ENCODE measurements around the gene REEP5.
"Not testable (repeated sequence)": the region's sequence is repeated elsewhere in the genome, so short reads cannot be mapped to it uniquely, and the experiment has no call there.

REEP5 gene

GRCh38 chr5:112860929-112861637 lies 60.9 kb downstream of the REEP5 start, which contains the start of gene SRP19:
SRP19 (plus strand) TSS chr5:112861287; CDS start chr5:112861377, 90 bp downstream.
- peak; percentile 96 for DNase-seq (ENCODE audit: low spot score)
- Histone ChIP-seq H3K27ac (peak within 1 kb of the TSS; percentile 74 to 78), H3K4me3 (peak within 1 kb of the TSS; percentile 82)
- no peak for TF ChIP-seq CTCF (IDR thresholded peaks at IDR 0.05)

GRCh38 chr5:112860571-112860928 lies 61.5 kb downstream of the REEP5 start:
- Histone ChIP-seq H3K27ac (peak overlapping the region; percentile 74 to 78), H3K4me3 (peak overlapping the region; percentile 82)
- DNase-seq (ENCODE audit: low spot score) = not testable (repeated sequence)

- Histone ChIP-seq H3K27ac (no peak overlapping the region), H3K4me3 (no peak overlapping the region)
- no peak for TF ChIP-seq CTCF (IDR thresholded peaks at IDR 0.05)
- no peak for DNase-seq (ENCODE audit: low spot score)
Observed at GRCh38 chr5:112857866-112858265, 64.2 kb downstream of the REEP5 start.

- no peak for DNase-seq (ENCODE audit: low spot score)
- no peak for TF ChIP-seq CTCF (IDR thresholded peaks at IDR 0.05)
- Histone ChIP-seq H3K4me3 (no peak overlapping the region), H3K27ac (no peak overlapping the region)
Observed at GRCh38 chr5:112854651-112855050, 67.4 kb downstream of the REEP5 start.

- H3K4me3 ChIP-seq = no peak overlapping the region
- no peak overlapping the region for H3K27ac ChIP-seq
- no peak for DNase-seq (ENCODE audit: low spot score)
- no peak for TF ChIP-seq CTCF (IDR thresholded peaks at IDR 0.05)
Observed at GRCh38 chr5:112849912-112850311, 72.1 kb downstream of the REEP5 start.

- Histone ChIP-seq H3K4me3 (peak overlapping the region; percentile 49), H3K27ac (no peak overlapping the region)
- no peak for DNase-seq (ENCODE audit: low spot score)
- TF ChIP-seq CTCF (IDR thresholded peaks at IDR 0.05) = peak; percentile 24
Observed at GRCh38 chr5:112848116-112848811, 73.8 kb downstream of the REEP5 start.

- no peak overlapping the region for H3K4me3 ChIP-seq
- DNase-seq (ENCODE audit: low spot score) = no peak
Observed at GRCh38 chr5:112847306-112847705, 74.7 kb downstream of the REEP5 start.

More at GRCh38 chr5:112847306-112847705, 74.7 kb downstream of the REEP5 start:
- no peak overlapping the region for H3K27ac ChIP-seq
- no peak for TF ChIP-seq CTCF (IDR thresholded peaks at IDR 0.05)
